ENCODE measurements around the gene ZNF552.

ZNF552 gene

GRCh38 chr19:57771417-57771816, 43.3 kb downstream of the ZNF552 start:
- DNase-seq, result no peak

GRCh38 chr19:57769345-57770131, 45.2 kb downstream of the ZNF552 start, which contains the start of gene ZNF586:
TSS of gene ZNF586 (plus strand) at chr19:57769676. CDS start at chr19:57769843, 167 bp downstream.
- no peak for DNase-seq

- DNase-seq, result no peak
Observed at GRCh38 chr19:57759096-57759495, 55.6 kb downstream of the ZNF552 start.

GRCh38 chr19:57757941-57758340, 56.8 kb downstream of the ZNF552 start:
- no peak for DNase-seq
